ENCODE results near the gene PDGFC. TPM values are rescaled to one million over a fixed set of nuclear protein-coding genes. Genes with fewer than 3 reads are reported as not detected.

Gene PDGFC
- total and polyA plus RNA-seq, 2 donors (not counting 3 experiments of a cell fraction or from before 2014, with no cell fraction given): 2.7 to 5.3 TPM

DNA sequence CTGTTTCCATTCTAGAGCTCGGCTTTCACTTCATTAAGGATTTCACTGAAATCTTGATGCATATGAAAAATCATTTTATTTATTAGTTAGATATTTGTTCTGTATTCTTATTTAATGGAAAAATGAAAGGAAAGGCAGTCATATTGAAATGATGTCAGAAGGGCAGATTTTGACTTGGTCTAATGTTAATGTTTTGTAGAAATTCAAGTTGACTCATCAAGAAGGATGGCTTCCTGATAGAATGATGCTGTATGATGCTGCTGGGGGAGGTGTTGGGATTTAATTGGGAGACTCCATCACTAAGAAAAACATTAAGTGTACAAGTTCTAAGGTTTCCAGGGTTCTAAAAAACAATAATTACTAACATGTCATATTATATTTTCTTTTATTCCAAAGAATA lies 204.8 kb downstream of the PDGFC start:
- no peak for FAIRE-seq
- ChIA-PET POLR2A (no interaction called here), CTCF (interaction anchor here (1.2 kb wide), 1 partner anchor 13 kb away, joined by 3 read pairs; no protein-coding TSS in a partner anchor)

DNA sequence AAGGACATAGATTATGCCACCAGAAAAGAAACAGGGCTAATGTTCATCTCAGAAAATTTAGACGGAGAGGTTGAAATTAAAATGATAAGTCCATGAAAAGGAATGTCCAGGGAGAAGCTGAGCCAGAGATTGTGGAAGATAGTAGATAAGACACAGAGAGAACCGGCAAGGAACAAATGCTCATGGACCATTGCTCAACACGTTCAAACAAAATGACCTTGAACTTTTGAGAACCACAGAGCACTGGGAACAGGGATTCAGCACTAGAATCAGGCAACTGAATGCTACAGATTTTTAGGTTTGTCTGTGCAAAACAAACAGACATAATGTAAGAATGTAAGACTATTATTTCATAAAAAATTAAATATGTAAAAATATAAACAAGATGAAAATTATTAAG lies 206.3 kb downstream of the PDGFC start:
- Histone ChIP-seq H4K20me1 (replicated peaks; ENCODE audit: control insufficient read depth, extremely low read depth, insufficient read depth, low read length) (no peaks in the 10 kb centered on the region), H3K27me3 (ENCODE audit: control insufficient read depth in 2 of 2, insufficient read depth in 2 of 2, low read length in 2 of 2) (no peaks in the 10 kb centered on the region), H3K9ac (replicated peaks; ENCODE audit: extremely low read depth, insufficient read depth, low read length) (no peak overlapping the region), H3K4me2 (ENCODE audit: insufficient read depth, low read length) (no peak overlapping the region), H3K27ac (ENCODE audit: insufficient read depth, low read depth, low read length) (no peak overlapping the region), H3K4me3 (replicated peaks in 1 of 3; ENCODE audit: insufficient read depth in 1 of 3, low read depth in 1 of 3, low read length in 3 of 3) (no peak overlapping the region), H3K79me2 (ENCODE audit: control insufficient read depth, insufficient read depth, low read length) (no peaks in the 10 kb centered on the region), H3K9me3 (replicated peaks; ENCODE audit: control insufficient read depth, insufficient read depth, low read length) (no peaks in the 10 kb centered on the region), H2AFZ (ENCODE audit: low read depth, low read length) (no peak overlapping the region), H3K4me1 (ENCODE audit: control insufficient read depth, extremely low read depth, insufficient read depth, low read length) (no peaks in the 10 kb centered on the region), H3K9me1 (replicated peaks; ENCODE audit: control insufficient read depth, extremely low read depth, insufficient read depth, low read length) (no peaks in the 10 kb centered on the region), H3K36me3 (ENCODE audit: control insufficient read depth in 2 of 2, extremely low read depth in 1 of 2, insufficient read depth in 2 of 2, low read length in 2 of 2) (no peaks in the 10 kb centered on the region)
- no peak for TF ChIP-seq MYC (IDR thresholded peaks at IDR 0.05; ENCODE audit: low read depth, low read length)
- TF ChIP-seq GATA2 (IDR thresholded peaks at IDR 0.05; ENCODE audit: insufficient read depth, insufficient read length, low read depth, low read length): no peak
- no peak for TF ChIP-seq JUN (IDR thresholded peaks at IDR 0.05; ENCODE audit: borderline replicate concordance, insufficient read depth, insufficient read length, low read depth)
- TF ChIP-seq, protein P1, sequence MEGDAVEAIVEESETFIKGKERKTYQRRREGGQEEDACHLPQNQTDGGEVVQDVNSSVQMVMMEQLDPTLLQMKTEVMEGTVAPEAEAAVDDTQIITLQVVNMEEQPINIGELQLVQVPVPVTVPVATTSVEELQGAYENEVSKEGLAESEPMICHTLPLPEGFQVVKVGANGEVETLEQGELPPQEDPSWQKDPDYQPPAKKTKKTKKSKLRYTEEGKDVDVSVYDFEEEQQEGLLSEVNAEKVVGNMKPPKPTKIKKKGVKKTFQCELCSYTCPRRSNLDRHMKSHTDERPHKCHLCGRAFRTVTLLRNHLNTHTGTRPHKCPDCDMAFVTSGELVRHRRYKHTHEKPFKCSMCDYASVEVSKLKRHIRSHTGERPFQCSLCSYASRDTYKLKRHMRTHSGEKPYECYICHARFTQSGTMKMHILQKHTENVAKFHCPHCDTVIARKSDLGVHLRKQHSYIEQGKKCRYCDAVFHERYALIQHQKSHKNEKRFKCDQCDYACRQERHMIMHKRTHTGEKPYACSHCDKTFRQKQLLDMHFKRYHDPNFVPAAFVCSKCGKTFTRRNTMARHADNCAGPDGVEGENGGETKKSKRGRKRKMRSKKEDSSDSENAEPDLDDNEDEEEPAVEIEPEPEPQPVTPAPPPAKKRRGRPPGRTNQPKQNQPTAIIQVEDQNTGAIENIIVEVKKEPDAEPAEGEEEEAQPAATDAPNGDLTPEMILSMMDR (IDR thresholded peaks at IDR 0.05; ENCODE audit: extremely low read depth in 1 of 2, insufficient read depth in 1 of 2, low read depth in 1 of 2, low read length in 2 of 2): no peak
- TF ChIP-seq, protein P2, sequence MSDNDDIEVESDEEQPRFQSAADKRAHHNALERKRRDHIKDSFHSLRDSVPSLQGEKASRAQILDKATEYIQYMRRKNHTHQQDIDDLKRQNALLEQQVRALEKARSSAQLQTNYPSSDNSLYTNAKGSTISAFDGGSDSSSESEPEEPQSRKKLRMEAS (IDR thresholded peaks at IDR 0.05; ENCODE audit: insufficient read depth, insufficient read length): no peak
- TF ChIP-seq POLR2A (IDR thresholded peaks at IDR 0.05; ENCODE audit: low read depth, low read length): no peak
- TF ChIP-seq EZH2 (IDR thresholded peaks at IDR 0.05; ENCODE audit: borderline replicate concordance, low read depth, low read length, severe bottlenecking): no peak
- TF ChIP-seq FOS (IDR thresholded peaks at IDR 0.05; ENCODE audit: borderline replicate concordance, insufficient read depth, low read length): no peak
- no peak for TF ChIP-seq POLR2AphosphoS5 (IDR thresholded peaks at IDR 0.05; ENCODE audit: insufficient read depth, low read depth, low read length)
- POLR2A ChIA-PET: no interaction called here
- no TSS peak for BruUV-seq (replicated peaks)
- FAIRE-seq (no peak), DNase-seq (ENCODE audit: low read depth, low spot score) (no peak)
- intact Hi-C loops (cut with micrococcal nuclease): no loop called here
- dilution Hi-C loops (cut with MboI; ENCODE audit: extremely low pct_ligation_motif_present, low sequenced_read_pairs): no loop called here
- CTCF ChIA-PET: no interaction called here

More for the DNA sequence above, 204.8 kb downstream of the PDGFC start:
- Histone ChIP-seq H3K9me3 (replicated peaks; ENCODE audit: control insufficient read depth, insufficient read depth, low read length) (no peaks in the 10 kb centered on the region), H2AFZ (ENCODE audit: low read depth, low read length) (no peak overlapping the region), H3K36me3 (ENCODE audit: control insufficient read depth in 2 of 2, extremely low read depth in 1 of 2, insufficient read depth in 2 of 2, low read length in 2 of 2) (no peaks in the 10 kb centered on the region), H3K79me2 (ENCODE audit: control insufficient read depth, insufficient read depth, low read length) (no peaks in the 10 kb centered on the region), H3K9me1 (replicated peaks; ENCODE audit: control insufficient read depth, extremely low read depth, insufficient read depth, low read length) (no peaks in the 10 kb centered on the region), H3K4me3 (replicated peaks in 1 of 3; ENCODE audit: insufficient read depth in 1 of 3, low read depth in 1 of 3, low read length in 3 of 3) (no peak overlapping the region), H3K4me2 (ENCODE audit: insufficient read depth, low read length) (no peak overlapping the region), H3K27me3 (ENCODE audit: control insufficient read depth in 2 of 2, insufficient read depth in 2 of 2, low read length in 2 of 2) (no peaks in the 10 kb centered on the region), H3K9ac (replicated peaks; ENCODE audit: extremely low read depth, insufficient read depth, low read length) (no peak overlapping the region), H4K20me1 (replicated peaks; ENCODE audit: control insufficient read depth, extremely low read depth, insufficient read depth, low read length) (no peaks in the 10 kb centered on the region), H3K4me1 (ENCODE audit: control insufficient read depth, extremely low read depth, insufficient read depth, low read length) (peaks cover 11% of the 10 kb centered on the region), H3K27ac (ENCODE audit: insufficient read depth, low read depth, low read length) (no peak overlapping the region)
- DNase-seq (ENCODE audit: low read depth, low spot score): no peak
- no TSS peak for BruUV-seq (replicated peaks)
- dilution Hi-C loops (cut with MboI; ENCODE audit: extremely low pct_ligation_motif_present, low sequenced_read_pairs) (no loop called here), intact Hi-C loops (cut with micrococcal nuclease) (no loop called here)
- TF ChIP-seq POLR2AphosphoS5 (IDR thresholded peaks at IDR 0.05; ENCODE audit: insufficient read depth, low read depth, low read length) (no peak), MYC (IDR thresholded peaks at IDR 0.05; ENCODE audit: low read depth, low read length) (no peak)

Data from endothelial cell of umbilical vein (primary cell).